ENCODE results near the gene PIAS4.
"Not testable (repeated sequence)": the region's sequence is repeated elsewhere in the genome, so short reads cannot be mapped to it uniquely, and the experiment has no call there.

The PIAS4 gene, protein sequence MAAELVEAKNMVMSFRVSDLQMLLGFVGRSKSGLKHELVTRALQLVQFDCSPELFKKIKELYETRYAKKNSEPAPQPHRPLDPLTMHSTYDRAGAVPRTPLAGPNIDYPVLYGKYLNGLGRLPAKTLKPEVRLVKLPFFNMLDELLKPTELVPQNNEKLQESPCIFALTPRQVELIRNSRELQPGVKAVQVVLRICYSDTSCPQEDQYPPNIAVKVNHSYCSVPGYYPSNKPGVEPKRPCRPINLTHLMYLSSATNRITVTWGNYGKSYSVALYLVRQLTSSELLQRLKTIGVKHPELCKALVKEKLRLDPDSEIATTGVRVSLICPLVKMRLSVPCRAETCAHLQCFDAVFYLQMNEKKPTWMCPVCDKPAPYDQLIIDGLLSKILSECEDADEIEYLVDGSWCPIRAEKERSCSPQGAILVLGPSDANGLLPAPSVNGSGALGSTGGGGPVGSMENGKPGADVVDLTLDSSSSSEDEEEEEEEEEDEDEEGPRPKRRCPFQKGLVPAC

DNA sequence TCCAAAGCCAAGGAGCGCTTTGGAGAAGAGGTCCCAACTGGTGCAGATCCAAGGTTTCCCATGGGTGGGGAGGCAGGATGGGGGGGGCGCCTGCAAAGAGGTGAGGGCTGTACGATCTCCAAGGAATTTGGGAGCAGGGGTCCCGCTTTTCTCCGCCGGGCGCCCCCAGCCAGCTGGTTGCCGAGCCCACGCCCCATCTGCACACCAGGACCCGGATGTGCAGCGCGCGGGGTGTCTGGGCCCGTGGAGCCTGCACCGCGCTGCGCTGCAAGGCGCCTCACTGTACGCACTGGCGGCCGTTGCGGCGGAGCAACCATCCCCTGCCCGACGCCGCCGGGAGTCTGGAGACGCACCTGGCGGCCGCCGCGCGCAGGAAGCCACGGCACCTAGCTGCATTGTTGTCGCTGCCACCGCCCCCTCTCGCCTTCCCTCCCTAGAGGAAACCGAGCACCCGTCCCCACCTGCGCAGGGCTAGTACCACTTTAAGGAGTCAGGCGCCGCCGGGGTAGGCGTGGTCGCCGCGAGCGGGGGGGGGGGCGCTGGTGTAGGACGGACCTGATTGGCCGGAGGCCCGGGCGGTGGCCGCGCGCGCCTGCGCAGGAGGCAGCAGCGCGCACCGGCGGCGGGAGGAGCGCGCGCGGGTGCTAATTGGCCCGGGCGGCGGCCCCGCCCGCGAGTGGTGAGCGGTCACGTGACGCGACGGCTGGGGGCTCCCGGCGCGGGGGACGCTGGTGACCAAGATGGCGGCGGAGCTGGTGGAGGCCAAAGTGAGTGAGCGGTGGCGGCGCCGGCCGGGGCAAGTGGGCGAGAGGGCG is at the start of gene PIAS4:
TSS of gene PIAS4 (plus strand) at position 716 of the 815 bp plus-strand sequence. CDS start at position 741, 25 bp downstream.
- peak; percentile 96 for DNase-seq

DNA sequence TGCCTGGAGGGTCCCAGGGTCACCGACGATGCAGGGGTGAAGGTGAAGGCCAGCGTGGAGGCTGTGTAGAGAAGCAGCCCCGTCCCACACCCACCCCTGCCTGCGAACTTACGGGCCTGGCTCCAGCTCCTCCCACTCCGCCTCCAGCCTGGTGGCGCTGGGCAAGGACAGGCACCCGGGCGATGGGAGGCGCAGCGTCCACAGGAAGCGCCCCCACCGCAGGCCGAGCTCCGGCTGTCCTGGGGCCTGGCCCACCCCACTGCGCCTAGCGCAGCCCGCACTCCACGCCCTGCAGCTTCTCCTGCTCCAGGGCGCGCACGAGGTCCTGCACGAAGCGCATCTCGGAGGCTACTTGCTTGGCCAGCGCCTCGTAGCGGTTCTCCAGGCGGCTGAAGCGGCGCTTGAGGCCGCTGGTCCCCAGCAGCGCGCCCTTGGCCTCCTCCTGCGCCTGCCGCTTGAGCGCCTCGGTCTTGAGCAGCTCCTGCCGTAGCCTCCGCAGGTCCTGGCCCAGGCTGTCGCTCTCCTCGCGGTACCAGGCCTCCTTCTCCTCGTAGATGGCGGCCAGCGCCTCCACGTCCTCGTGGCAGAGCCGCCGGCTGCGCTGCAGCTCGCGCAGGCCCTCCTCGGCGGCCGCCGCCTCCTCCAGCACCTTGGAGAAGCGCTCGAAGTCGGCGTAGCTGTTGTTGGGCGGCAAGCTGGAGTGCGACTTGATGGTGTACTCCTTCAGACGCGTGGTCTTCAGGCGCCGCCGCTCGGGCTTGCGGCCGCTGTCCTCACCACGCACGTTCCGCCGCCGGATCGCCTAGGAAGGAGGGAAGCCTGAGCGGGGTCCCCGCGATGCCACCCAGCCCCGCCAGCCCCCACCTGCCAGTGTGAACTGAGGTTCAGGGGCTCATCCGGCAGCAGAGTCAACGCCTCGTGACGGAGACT is 48.4 kb upstream of the PIAS4 start:
- no peak for DNase-seq

DNA sequence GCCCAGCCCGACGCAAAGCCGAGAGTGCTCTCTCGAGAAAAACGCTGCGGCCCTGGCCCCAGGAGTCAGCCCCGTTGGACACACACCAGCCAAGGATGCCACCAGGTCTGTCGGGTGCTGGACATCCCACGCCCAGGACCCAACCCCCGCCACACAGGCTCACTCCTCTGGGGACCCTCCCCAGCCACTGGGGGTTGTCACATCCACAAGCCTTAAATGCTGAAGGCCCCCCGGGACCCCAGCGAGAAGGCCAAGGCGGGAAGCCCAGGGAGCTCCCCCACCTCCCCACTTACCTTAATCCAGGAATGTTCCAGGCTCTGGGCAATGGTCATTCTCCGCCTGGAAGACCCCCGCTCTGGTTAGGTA is 47.8 kb upstream of the PIAS4 start:
- DNase-seq = no peak

- DNase-seq = no peak
Measured at GRCh38 chr19:3961007-3961406, 46.5 kb upstream of the PIAS4 start.

DNA sequence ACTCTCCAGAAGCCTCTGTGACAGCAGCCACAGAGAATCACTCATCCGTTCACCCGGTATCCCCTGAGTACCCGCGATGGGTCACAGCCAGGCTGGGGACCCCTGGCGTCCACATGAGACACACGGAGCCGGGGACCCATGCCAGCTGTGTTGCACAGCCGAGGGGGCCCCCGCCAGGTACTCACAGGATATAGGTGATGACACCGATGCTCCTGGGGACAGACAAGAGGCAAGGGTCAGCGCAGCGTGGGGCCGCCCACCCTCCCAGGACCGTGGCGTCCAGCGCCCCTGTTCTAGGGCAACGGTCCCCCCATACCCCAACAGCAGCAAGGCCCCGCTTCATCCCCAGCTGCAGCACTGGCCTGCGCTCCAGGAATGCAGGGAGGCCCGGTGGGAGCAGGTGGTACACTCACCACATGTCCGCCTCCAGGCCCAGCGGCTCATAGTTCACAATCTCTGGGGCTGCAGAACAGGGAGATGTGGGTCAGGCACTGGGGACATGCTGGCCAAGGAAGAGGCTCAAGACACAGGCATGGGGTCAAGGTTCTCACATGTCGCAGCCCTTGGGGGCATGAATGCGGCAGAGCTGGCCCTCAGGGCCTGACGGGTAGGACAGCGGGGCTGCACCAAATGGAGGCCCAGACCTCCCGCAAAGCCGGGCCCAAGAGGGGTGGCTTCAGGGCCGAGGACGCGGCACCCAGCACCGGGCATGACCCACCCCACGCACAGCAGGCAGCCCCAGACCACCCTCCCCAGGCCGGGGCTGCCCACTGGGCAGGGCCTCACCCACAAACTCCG is 43.9 kb upstream of the PIAS4 start:
- no peak for DNase-seq

DNA sequence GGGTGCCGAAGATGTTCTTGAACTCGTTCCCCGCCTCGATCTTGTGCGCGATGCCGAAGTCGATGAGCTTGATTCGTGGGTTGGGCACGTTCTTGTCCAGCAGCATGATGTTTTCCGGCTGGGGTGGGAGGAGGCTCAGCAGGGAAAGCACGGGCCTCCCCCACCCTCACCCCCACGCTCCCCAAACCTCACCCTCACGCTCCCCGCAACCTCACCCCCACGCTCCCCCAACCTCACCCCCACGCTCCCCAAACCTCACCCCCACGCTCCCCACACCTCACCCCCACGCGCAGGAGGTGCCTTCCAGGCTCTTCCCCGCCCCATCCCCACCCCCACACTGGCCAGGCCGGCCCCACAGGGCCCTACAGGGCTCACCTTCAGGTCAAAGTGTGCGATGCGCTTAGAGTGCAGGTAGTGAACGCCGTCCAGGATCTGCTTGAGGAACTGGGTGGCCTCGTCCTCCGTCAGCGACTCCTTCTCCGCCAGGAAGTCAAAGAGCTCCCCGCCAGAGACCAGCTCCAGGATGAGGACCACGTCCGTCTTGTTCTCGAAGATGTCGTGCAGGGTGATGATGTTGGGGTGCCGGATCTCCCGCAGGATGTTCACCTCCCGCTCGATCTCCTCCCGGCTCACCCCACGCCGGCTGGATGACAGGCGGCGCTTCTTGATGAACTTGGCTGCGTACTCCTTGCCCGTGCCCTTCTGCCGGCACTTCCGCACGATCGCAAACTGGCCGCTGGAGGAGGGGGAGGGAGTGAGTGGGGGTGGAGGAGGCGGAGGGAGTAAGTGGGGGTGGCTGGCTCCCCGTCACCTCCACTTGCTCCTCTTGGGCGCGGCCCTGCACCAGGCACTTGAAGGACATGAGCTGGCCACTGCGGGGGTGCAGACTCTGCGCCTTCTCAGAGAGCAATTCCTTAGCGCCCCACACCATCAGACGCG is 43.0 kb upstream of the PIAS4 start:
- no peak for DNase-seq

- DNase-seq = no peak
Measured at GRCh38 chr19:3966051-3967017, 41.2 kb upstream of the PIAS4 start.

GRCh38 chr19:3967983-3968382 is 39.6 kb upstream of the PIAS4 start:
- DNase-seq = not testable (repeated sequence)

- no peak for DNase-seq
Measured at GRCh38 chr19:3968556-3969434, 38.7 kb upstream of the PIAS4 start.

DNA sequence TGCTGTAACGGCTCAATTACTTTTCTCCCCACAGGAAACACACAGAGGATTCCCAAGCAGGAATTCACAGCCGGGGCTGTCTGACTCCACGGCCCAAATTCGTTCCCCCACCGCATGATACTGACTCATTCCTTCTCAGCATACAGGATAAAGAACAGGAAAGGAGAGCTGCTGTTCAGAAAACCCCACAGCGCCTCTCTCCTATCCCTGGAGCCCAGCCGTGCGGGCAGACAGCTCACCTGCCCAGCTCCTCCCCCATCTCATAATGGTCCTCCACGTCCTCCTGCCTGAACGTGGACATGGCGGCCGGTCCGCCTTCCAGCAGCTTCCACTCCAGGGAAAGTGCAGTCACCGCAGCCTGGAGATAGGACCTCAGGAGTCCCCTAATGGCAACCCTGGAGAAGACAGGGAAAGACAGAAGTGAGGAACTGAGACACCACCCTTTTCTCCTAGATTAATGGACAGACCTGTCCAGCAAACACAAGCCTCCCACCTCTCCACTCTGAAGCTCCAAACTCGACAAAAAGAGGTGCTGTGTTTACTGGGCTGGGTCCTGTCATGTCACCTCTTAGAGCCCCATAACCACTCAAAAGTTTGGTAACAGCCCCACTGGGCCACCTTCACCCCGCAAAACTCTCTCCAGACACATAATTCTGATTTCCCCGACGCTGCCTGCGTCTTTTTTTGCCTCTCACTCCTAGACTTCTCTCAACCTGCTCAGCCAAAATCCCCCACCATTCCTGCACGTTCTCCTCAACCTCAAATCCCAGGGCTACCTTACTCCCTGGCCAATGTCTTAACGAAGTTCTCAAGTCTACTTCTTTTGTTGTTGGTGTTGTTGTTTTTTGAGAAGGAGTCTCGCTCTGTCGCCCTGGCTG is 37.9 kb upstream of the PIAS4 start:
- DNase-seq = no peak

DNA sequence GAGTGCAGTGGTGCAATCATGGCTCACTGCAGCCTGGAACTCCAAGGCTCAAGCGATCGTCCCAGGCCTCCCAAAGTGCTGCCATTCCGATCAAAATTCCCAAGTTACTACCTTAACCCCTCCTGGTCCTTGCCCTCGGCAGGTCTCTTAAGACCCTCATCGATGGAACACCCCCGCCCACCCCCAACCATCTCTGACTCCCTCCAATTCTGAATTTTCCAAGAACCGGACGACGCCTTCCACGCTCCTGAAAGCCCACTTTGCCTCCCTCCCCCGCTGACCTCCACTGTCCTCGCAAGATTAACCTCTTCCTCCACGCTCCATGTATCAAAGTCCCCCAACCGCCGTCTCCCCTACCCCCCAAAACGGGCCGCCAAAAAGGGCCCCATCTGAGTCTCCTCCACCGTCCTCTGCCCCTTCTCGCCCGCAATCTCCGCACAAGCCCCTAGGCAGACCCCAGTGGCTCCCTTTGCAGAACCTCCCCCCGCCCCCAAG is 37.2 kb upstream of the PIAS4 start:
- DNase-seq = no peak

GRCh38 chr19:3970808-3971598 is 36.5 kb upstream of the PIAS4 start, which contains the start of gene DAPK3:
Gene DAPK3, minus strand, starts transcription at chr19:3971099. Its CDS starts 1,364 bp downstream, at chr19:3969735.
- DNase-seq = peak; percentile 91

- DNase-seq = no peak
Measured at GRCh38 chr19:3975144-3975543, 32.4 kb upstream of the PIAS4 start.

DNA sequence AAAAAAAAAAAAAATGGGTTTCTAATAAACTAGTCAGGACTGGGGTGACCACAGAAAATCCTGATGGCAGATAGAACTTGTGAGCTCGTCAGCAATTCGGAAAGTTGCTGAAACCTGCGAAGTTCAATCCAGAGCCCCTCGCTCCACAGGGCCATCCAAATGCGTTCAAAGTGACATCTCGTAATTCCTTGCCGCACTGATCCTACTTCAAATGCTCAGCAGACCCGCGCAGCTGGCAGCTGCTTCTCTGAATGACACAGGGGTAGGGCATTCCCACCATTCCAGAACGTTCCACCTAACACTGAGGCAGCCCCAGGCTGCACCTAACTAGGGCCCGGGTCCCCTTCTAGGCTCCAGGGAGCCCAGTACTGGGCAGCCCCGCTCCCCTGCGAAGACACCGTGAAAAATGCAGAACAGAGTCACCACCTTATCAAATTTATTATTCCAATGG is 31.9 kb upstream of the PIAS4 start:
- no peak for DNase-seq

DNA sequence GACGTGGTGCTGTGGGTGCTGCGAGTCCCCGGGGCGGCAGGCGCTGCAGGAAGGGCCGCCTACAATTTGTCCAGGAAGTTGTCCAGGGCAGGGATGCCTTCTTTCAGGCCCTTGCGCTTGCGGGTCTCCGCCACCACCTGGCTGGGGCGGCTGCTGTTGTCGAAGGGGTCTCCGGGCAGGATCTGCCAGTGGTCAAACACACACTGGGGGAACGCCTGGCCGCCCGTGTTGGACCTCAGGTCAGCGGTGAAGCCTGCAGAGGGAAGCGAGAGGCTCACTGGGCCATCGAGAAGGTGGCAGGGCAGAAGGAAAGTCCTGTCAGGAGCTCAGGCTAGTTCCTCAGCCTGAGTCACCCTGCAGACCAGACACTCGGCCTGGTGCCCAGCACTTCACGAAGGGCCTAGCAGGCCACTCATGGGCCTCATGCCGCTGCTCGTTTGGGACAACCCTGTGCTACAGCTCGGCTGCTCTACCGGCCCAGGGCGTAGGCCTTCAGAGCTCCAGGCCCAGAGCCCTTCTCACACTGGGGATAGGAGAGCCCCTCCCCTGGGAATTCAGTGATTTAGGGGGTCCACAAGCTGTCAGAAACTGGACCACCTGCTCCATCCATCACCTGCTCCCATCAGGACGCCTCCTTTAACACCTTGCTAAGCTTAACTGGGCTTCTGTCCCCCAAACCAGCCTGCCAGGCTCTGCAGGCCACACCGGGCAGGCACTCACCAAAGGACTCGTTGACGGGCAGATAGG is 30.9 kb upstream of the PIAS4 start:
- DNase-seq = no peak
